GM18909 (cell line): ENCODE results near the gene KCNMB3.
A peak's percentile ranks its signal among the peaks of the same experiment; 100 is the strongest.
"Not testable (repeated sequence)": the region's sequence is repeated elsewhere in the genome, so short reads cannot be mapped to it uniquely, and the experiment has no call there.

Source experiments
- ATAC-seq: cut with Tn5 transposase; IDR thresholded peaks from one replicate; pipeline ENCODE4 v1.9.1; 2021; ENCODE audit warnings: mild to moderate bottlenecking; ENCODE audit not compliant: unreplicated experiment, poor library complexity

KCNMB3 gene

GRCh38 chr3:179250803-179251476 lies at the start of gene KCNMB3:
Gene KCNMB3, minus strand, starts transcription at chr3:179251114. Its CDS starts 124 bp downstream, at chr3:179250990.
- ATAC-seq, result no peak

- ATAC-seq, result no peak
Observed at GRCh38 chr3:179299999-179300613, 49.2 kb upstream of the KCNMB3 start.

- ATAC-seq, result no peak
Observed at GRCh38 chr3:179299316-179299715, 48.4 kb upstream of the KCNMB3 start.

GRCh38 chr3:179297971-179298725 lies 47.2 kb upstream of the KCNMB3 start:
- ATAC-seq, result no peak

GRCh38 chr3:179292450-179292849 lies 41.5 kb upstream of the KCNMB3 start:
- no peak for ATAC-seq

- ATAC-seq, result no peak
Observed at GRCh38 chr3:179289295-179289694, 38.4 kb upstream of the KCNMB3 start.

GRCh38 chr3:179288845-179289244 lies 37.9 kb upstream of the KCNMB3 start:
- no peak for ATAC-seq

- no peak for ATAC-seq
Observed at GRCh38 chr3:179286331-179286730, 35.4 kb upstream of the KCNMB3 start.

- ATAC-seq, result no peak
Observed at GRCh38 chr3:179281825-179282224, 30.9 kb upstream of the KCNMB3 start.

- ATAC-seq, result no peak
Observed at GRCh38 chr3:179279837-179280236, 28.9 kb upstream of the KCNMB3 start.

GRCh38 chr3:179278932-179279693 lies 28.2 kb upstream of the KCNMB3 start:
- no peak for ATAC-seq

GRCh38 chr3:179278151-179278550 lies 27.2 kb upstream of the KCNMB3 start:
- ATAC-seq, result no peak

- no peak for ATAC-seq
Observed at GRCh38 chr3:179276743-179277142, 25.8 kb upstream of the KCNMB3 start.

GRCh38 chr3:179276001-179276400 lies 25.1 kb upstream of the KCNMB3 start:
- no peak for ATAC-seq

GRCh38 chr3:179274434-179274833 lies 23.5 kb upstream of the KCNMB3 start:
- not testable (repeated sequence) for ATAC-seq

GRCh38 chr3:179272385-179272784 lies 21.5 kb upstream of the KCNMB3 start:
- no peak for ATAC-seq

GRCh38 chr3:179269152-179269707 lies 18.3 kb upstream of the KCNMB3 start:
- ATAC-seq, result no peak

- ATAC-seq, result no peak
Observed at GRCh38 chr3:179268400-179269051, 17.6 kb upstream of the KCNMB3 start.

- ATAC-seq, result no peak
Observed at GRCh38 chr3:179266701-179267211, 15.8 kb upstream of the KCNMB3 start.

GRCh38 chr3:179265875-179266274 lies 15.0 kb upstream of the KCNMB3 start:
- peak; percentile 65 for ATAC-seq
